ENCODE results near the gene PIP4K2C.

PIP4K2C gene

GRCh38 chr12:57552306-57552651, 38.7 kb upstream of the PIP4K2C start:
- DNase-seq (ENCODE audit: low spot score): no peak
- no peaks in the 10 kb centered on the region for H3K27me3 ChIP-seq (ENCODE audit: insufficient read depth, poor library complexity, severe bottlenecking)
- ATAC-seq (ENCODE audit: low read depth): no peak
- H3K27ac ChIP-seq (ENCODE audit: poor library complexity, severe bottlenecking): no peak overlapping the region
- no peak for TF ChIP-seq CTCF (IDR thresholded peaks at IDR 0.05; ENCODE audit: poor library complexity, severe bottlenecking)
- H3K9me3 ChIP-seq (ENCODE audit: severe bottlenecking): no peaks in the 10 kb centered on the region
- H3K4me1 ChIP-seq (ENCODE audit: insufficient read depth, poor library complexity, severe bottlenecking): no peaks in the 10 kb centered on the region
- H3K36me3 ChIP-seq (ENCODE audit: low read depth): no peaks in the 10 kb centered on the region
- no peak overlapping the region for H3K4me3 ChIP-seq (ENCODE audit: severe bottlenecking)

- DNase-seq (ENCODE audit: low spot score) (no peak), ATAC-seq (ENCODE audit: low read depth) (no peak)
- no peaks in the 10 kb centered on the region for H3K4me1 ChIP-seq (ENCODE audit: insufficient read depth, poor library complexity, severe bottlenecking)
- no peaks in the 10 kb centered on the region for H3K9me3 ChIP-seq (ENCODE audit: severe bottlenecking)
- H3K36me3 ChIP-seq (ENCODE audit: low read depth): no peaks in the 10 kb centered on the region
- no peaks in the 10 kb centered on the region for H3K27me3 ChIP-seq (ENCODE audit: insufficient read depth, poor library complexity, severe bottlenecking)
- H3K27ac ChIP-seq (ENCODE audit: poor library complexity, severe bottlenecking): no peak overlapping the region
- no peak overlapping the region for H3K4me3 ChIP-seq (ENCODE audit: severe bottlenecking)
- TF ChIP-seq CTCF (IDR thresholded peaks at IDR 0.05; ENCODE audit: poor library complexity, severe bottlenecking): no peak
Observed at GRCh38 chr12:57552835-57553313, 38.1 kb upstream of the PIP4K2C start.

- no peak for ATAC-seq (ENCODE audit: low read depth)
- no peak overlapping the region for H3K27ac ChIP-seq (ENCODE audit: poor library complexity, severe bottlenecking)
- H3K27me3 ChIP-seq (ENCODE audit: insufficient read depth, poor library complexity, severe bottlenecking): no peaks in the 10 kb centered on the region
- no peaks in the 10 kb centered on the region for H3K36me3 ChIP-seq (ENCODE audit: low read depth)
- no peak for TF ChIP-seq CTCF (IDR thresholded peaks at IDR 0.05; ENCODE audit: poor library complexity, severe bottlenecking)
- no peak overlapping the region for H3K4me3 ChIP-seq (ENCODE audit: severe bottlenecking)
- H3K9me3 ChIP-seq (ENCODE audit: severe bottlenecking): no peaks in the 10 kb centered on the region
- no peaks in the 10 kb centered on the region for H3K4me1 ChIP-seq (ENCODE audit: insufficient read depth, poor library complexity, severe bottlenecking)
- no peak for DNase-seq (ENCODE audit: low spot score)
Observed at GRCh38 chr12:57553343-57554202, 37.4 kb upstream of the PIP4K2C start.

GRCh38 chr12:57554453-57554852, 36.5 kb upstream of the PIP4K2C start:
- Histone ChIP-seq H3K36me3 (ENCODE audit: low read depth) (no peaks in the 10 kb centered on the region), H3K4me1 (ENCODE audit: insufficient read depth, poor library complexity, severe bottlenecking) (no peaks in the 10 kb centered on the region), H3K27me3 (ENCODE audit: insufficient read depth, poor library complexity, severe bottlenecking) (no peaks in the 10 kb centered on the region), H3K9me3 (ENCODE audit: severe bottlenecking) (no peaks in the 10 kb centered on the region), H3K4me3 (ENCODE audit: severe bottlenecking) (no peak overlapping the region), H3K27ac (ENCODE audit: poor library complexity, severe bottlenecking) (no peak overlapping the region)
- DNase-seq (ENCODE audit: low spot score) (no peak), ATAC-seq (ENCODE audit: low read depth) (no peak)
- no peak for TF ChIP-seq CTCF (IDR thresholded peaks at IDR 0.05; ENCODE audit: poor library complexity, severe bottlenecking)

- no peaks in the 10 kb centered on the region for H3K27me3 ChIP-seq (ENCODE audit: insufficient read depth, poor library complexity, severe bottlenecking)
- no peaks in the 10 kb centered on the region for H3K36me3 ChIP-seq (ENCODE audit: low read depth)
- H3K9me3 ChIP-seq (ENCODE audit: severe bottlenecking): no peaks in the 10 kb centered on the region
- H3K4me1 ChIP-seq (ENCODE audit: insufficient read depth, poor library complexity, severe bottlenecking): no peaks in the 10 kb centered on the region
- H3K27ac ChIP-seq (ENCODE audit: poor library complexity, severe bottlenecking): no peak overlapping the region
- TF ChIP-seq CTCF (IDR thresholded peaks at IDR 0.05; ENCODE audit: poor library complexity, severe bottlenecking): no peak
- DNase-seq (ENCODE audit: low spot score): no peak
- no peak overlapping the region for H3K4me3 ChIP-seq (ENCODE audit: severe bottlenecking)
- ATAC-seq (ENCODE audit: low read depth): no peak
Observed at GRCh38 chr12:57554897-57555296, 36.1 kb upstream of the PIP4K2C start.
